A549 (cell line): ENCODE data around the gene CWC15. TPM values are rescaled to one million over a fixed set of nuclear protein-coding genes. Genes with fewer than 3 reads are reported as not detected.

Experiments
- ATAC-seq, 2 experiments: fragments of 200-7000 bp in 1 of 2; fragments of >200 bp in 1 of 2; cut with Nextera tagmentation in 1 of 2; cut with Tn5 transposase in 1 of 2; 3 replicates each; pipeline versions ENCODE4 v1.8.0 to v1.9.1; 2018 to 2020; ENCODE audit warnings: mild to moderate bottlenecking in 1 of 2, moderate library complexity in 1 of 2
- CTCF ChIA-PET: fragments of 300-600 bp; sonication (Branson Sonifier 250); formaldehyde crosslinking; extraction: SDS; loops from one replicate; lab custom pipeline; 2021; ENCODE audit warnings: antibody characterized with exemption, inconsistent platforms; lab: Yijun Ruan, JAX
- POLR2A ChIA-PET: fragments of 350-600 bp; formaldehyde crosslinking; extraction: SDS; loops from one replicate; lab custom pipeline; 2021; ENCODE audit warnings: antibody characterized with exemption, inconsistent platforms; lab: Yijun Ruan, JAX
- DNase-seq, 2 experiments: peaks; one replicate each; pipeline versions ENCODE4 v3.0.0 to v3.0.0-alpha.2; 2011 to 2016; ENCODE audit warnings: low read depth in 1 of 2, low spot score in 1 of 2
- FAIRE-seq: peaks from 2 replicates; lab custom pipeline; 2011; peaks lifted over from hg19 to GRCh38; lab: Jason Lieb, UNC
- H3K27ac ChIP-seq, 2 experiments: fragments of >200 bp; sonication (Bioruptor Twin); formaldehyde crosslinking; 3 replicates each; pipeline ENCODE4 v1.5.1; 2016 to 2017
- H3K4me1 ChIP-seq: fragments of >200 bp; sonication (Bioruptor Twin); formaldehyde crosslinking; 3 replicates; pipeline ENCODE4 v1.6.1; 2016
- H3K4me2 ChIP-seq: fragments of >200 bp; sonication (Bioruptor Twin); formaldehyde crosslinking; 3 replicates; pipeline ENCODE4 v1.6.1; 2016
- H3K4me3 ChIP-seq: fragments of >200 bp; sonication (Bioruptor Twin); formaldehyde crosslinking; 3 replicates; pipeline ENCODE4 v1.5.1; 2016
- H3K9me3 ChIP-seq: fragments of >200 bp; sonication (Bioruptor Twin); formaldehyde crosslinking; 3 replicates; pipeline ENCODE4 v1.6.1; 2016
- CBX2 ChIP-seq: fragments of 200-600 bp; sonication (generic); IDR thresholded peaks from 2 replicates; pipeline ENCODE4 v1.6.1; 2016; ENCODE audit warnings: low read depth, mild to moderate bottlenecking, borderline replicate concordance
- CHD4 ChIP-seq: fragments of 200-600 bp; sonication (generic); IDR thresholded peaks from 2 replicates; pipeline ENCODE4 v1.6.1; 2016; ENCODE audit warnings: antibody characterized with exemption, mild to moderate bottlenecking, borderline replicate concordance
- ESRRA ChIP-seq: fragments of 150-350 bp; IDR thresholded peaks from 2 replicates; pipeline ENCODE4 v1.6.1; 2014; ENCODE audit warnings: mild to moderate bottlenecking, low read length, borderline replicate concordance
- FOSB ChIP-seq: fragments of 250-450 bp; sonication (Bioruptor Pico); IDR thresholded peaks from 2 replicates; pipeline ENCODE4 v1.5.0; 2020; ENCODE audit warnings: mild to moderate bottlenecking, moderate library complexity
- FOXS1 ChIP-seq: fragments of 250-450 bp; sonication (Bioruptor Pico); IDR thresholded peaks from 2 replicates; pipeline ENCODE4 v1.5.0; 2020; ENCODE audit warnings: mild to moderate bottlenecking, moderate library complexity
- GATA3 ChIP-seq: IDR thresholded peaks from 2 replicates; pipeline ENCODE4 v1.6.1; 2012; ENCODE audit warnings: borderline replicate concordance
- HDAC2 ChIP-seq: fragments of 200-600 bp; sonication (generic); IDR thresholded peaks from 2 replicates; pipeline ENCODE4 v1.6.1; 2016
- HEYL ChIP-seq: fragments of 250-450 bp; sonication (Bioruptor Pico); IDR thresholded peaks from 2 replicates; pipeline ENCODE4 v1.8.0; 2021; ENCODE audit warnings: mild to moderate bottlenecking, moderate library complexity
- HOXA7 ChIP-seq: fragments of 250-450 bp; sonication (Bioruptor Pico); IDR thresholded peaks from 2 replicates; pipeline ENCODE4 v1.5.0; 2020; ENCODE audit warnings: mild to moderate bottlenecking, moderate library complexity
- KDM5A ChIP-seq: fragments of 200-600 bp; sonication (generic); IDR thresholded peaks from 2 replicates; pipeline ENCODE4 v1.6.1; 2016; ENCODE audit warnings: antibody characterized with exemption, mild to moderate bottlenecking
- NFE2L2 ChIP-seq: fragments of 150-350 bp; conservative IDR thresholded peaks from 2 replicates; pipeline ENCODE4 v1.6.1; 2014; ENCODE audit warnings: low read length
- RARB ChIP-seq: fragments of 250-450 bp; sonication (Bioruptor Pico); IDR thresholded peaks from 2 replicates; pipeline ENCODE4 v1.8.0; 2021; ENCODE audit warnings: mild to moderate bottlenecking, moderate library complexity
- SMC3 ChIP-seq: fragments of >200 bp; sonication (Bioruptor Twin); formaldehyde crosslinking; IDR thresholded peaks from 3 replicates; pipeline ENCODE4 v1.6.1; 2018; ENCODE audit warnings: inconsistent platforms
- TFCP2L1 ChIP-seq: fragments of 250-450 bp; sonication (Bioruptor Pico); IDR thresholded peaks from 2 replicates; pipeline ENCODE4 v1.5.0; 2021; ENCODE audit warnings: mild to moderate bottlenecking
- TP53 ChIP-seq: fragments of 250-450 bp; sonication (Bioruptor Pico); IDR thresholded peaks from 2 replicates; pipeline ENCODE4 v1.5.0; 2021; ENCODE audit warnings: mild to moderate bottlenecking, moderate library complexity
- ZFP36 ChIP-seq: fragments of 450-650 bp; IDR thresholded peaks from 2 replicates; pipeline ENCODE4 v1.6.1; 2014; ENCODE audit warnings: borderline replicate concordance; ENCODE audit not compliant: partially characterized antibody
- ZNF302 ChIP-seq: fragments of 250-450 bp; sonication (Bioruptor Pico); IDR thresholded peaks from 2 replicates; pipeline ENCODE4 v1.9.0; 2021; ENCODE audit warnings: inconsistent platforms, mild to moderate bottlenecking, moderate library complexity
- ZSCAN20 ChIP-seq: fragments of 250-450 bp; sonication (Bioruptor Pico); IDR thresholded peaks from 2 replicates; pipeline ENCODE4 v1.8.0; 2022; ENCODE audit warnings: mild to moderate bottlenecking, moderate library complexity
- WGBS: methylation state at CpG from one replicate; pipeline ENCODE4 v1.1.6; 2017; ENCODE audit errors: missing lambda C conversion rate; 5-methylcytosine and 5-hydroxymethylcytosine counted together
- polyA plus RNA-seq, 4 experiments: library from polyadenylated mRNA; depleted of rRNA in 3 of 4; stranded (reverse); fragments of >200 nt; fragmentation: RNase III in 1 of 4; extraction: RNeasy Plus Mini Kit Qiagen cat#74134 plus additional on column Dnase treatment in 1 of 4; gene quantifications; 2 replicates in 3 of 4; 3 replicates in 1 of 4; pipeline ENCODE4 v1.2.3, GENCODE V29; 2011 to 2017
- TF ChIP-seq, protein P1 (sequence below): fragments of 150-350 bp; IDR thresholded peaks from 2 replicates; pipeline ENCODE4 v1.6.1; 2014; ENCODE audit warnings: low read depth, mild to moderate bottlenecking, low read length
- TF ChIP-seq, protein P2 (sequence below): fragments of 450-650 bp; IDR thresholded peaks from 2 replicates; pipeline ENCODE4 v1.6.1; 2014; ENCODE audit warnings: antibody characterized with exemption
- TF ChIP-seq, protein P3 (sequence below): fragments of >200 bp; sonication (Bioruptor Twin); formaldehyde crosslinking; IDR thresholded peaks from 2 replicates; pipeline ENCODE4 v1.6.1; 2016
- TF ChIP-seq, protein P4 (sequence below): IDR thresholded peaks from 2 replicates; pipeline ENCODE4 v1.6.1; 2012; ENCODE audit warnings: low read depth, borderline replicate concordance
- TF ChIP-seq, protein P5 (sequence below): IDR thresholded peaks from 2 replicates; pipeline ENCODE4 v1.6.1; 2012
- TF ChIP-seq, protein P6 (sequence below): IDR thresholded peaks from 2 replicates; pipeline ENCODE4 v1.6.1; 2012
- TF ChIP-seq, protein P7 (sequence below): fragments of >200 bp; sonication (Bioruptor Twin); formaldehyde crosslinking; IDR thresholded peaks from 3 replicates; pipeline ENCODE4 v1.5.1; 2016

The CWC15 gene
- polyA plus RNA-seq, 2 of the 4 experiments (the other 2 are of a cell fraction): 37.6 to 42.8 TPM

DNA sequence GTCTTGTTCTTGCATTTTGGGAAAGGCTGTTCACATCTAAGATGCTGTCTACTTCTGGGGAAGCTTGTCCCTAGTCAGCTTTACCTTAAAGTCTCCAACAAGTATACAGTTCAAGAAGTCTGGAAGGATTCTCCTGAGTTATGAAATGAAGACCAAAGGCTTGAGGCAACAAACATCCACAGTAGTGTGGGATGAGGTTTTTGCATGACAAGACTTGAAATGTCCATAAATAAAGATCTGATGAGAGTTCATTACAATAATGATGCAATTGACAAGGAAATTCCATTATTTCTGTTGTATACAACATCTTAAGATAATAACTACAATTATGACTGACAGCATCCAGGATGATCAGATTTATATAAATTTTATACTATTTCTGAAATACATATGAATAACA, 30.4 kb upstream of the CWC15 start:
- POLR2A ChIA-PET: no interaction called here

DNA sequence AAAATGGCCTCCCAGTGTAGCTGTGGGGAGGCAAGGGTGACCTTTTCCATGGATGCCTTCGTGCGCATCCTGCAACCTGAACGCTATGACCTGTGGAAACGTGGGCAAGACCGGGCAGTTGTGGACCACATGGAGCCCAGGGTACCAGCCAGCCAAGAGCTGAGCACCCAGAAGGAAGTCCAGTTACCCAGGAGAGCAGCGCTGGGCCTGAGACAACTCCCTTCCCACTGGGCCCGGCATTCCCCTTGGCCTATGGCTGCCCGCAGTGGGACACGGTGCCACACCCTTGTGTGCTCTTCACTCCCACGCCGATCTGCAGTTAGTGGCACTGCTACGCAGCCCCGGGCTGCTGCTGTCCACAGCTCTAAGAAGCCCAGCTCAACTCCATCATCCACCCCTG, 24.9 kb upstream of the CWC15 start:
- no peak for DNase-seq
- ChIA-PET CTCF (no interaction called here), POLR2A (no interaction called here)
- TF ChIP-seq HEYL (CRISPR knock-in tag): no peak
- TF ChIP-seq ZFP36: no peak
- TF ChIP-seq TFCP2L1: no peak
- no peak for TF ChIP-seq SMC3
- no peak for TF ChIP-seq CBX2
- TF ChIP-seq CHD4: no peak
- TF ChIP-seq, protein P1, sequence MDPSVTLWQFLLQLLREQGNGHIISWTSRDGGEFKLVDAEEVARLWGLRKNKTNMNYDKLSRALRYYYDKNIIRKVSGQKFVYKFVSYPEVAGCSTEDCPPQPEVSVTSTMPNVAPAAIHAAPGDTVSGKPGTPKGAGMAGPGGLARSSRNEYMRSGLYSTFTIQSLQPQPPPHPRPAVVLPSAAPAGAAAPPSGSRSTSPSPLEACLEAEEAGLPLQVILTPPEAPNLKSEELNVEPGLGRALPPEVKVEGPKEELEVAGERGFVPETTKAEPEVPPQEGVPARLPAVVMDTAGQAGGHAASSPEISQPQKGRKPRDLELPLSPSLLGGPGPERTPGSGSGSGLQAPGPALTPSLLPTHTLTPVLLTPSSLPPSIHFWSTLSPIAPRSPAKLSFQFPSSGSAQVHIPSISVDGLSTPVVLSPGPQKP: no peak
- TF ChIP-seq HDAC2: no peak
- no peak for TF ChIP-seq FOSB
- TF ChIP-seq HOXA7: no peak
- no peak for TF ChIP-seq ESRRA
- no peak for TF ChIP-seq RARB
- TF ChIP-seq TP53: no peak
- TF ChIP-seq NFE2L2: no peak
- TF ChIP-seq, protein P2, sequence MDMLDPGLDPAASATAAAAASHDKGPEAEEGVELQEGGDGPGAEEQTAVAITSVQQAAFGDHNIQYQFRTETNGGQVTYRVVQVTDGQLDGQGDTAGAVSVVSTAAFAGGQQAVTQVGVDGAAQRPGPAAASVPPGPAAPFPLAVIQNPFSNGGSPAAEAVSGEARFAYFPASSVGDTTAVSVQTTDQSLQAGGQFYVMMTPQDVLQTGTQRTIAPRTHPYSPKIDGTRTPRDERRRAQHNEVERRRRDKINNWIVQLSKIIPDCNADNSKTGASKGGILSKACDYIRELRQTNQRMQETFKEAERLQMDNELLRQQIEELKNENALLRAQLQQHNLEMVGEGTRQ: no peak
- no peak for TF ChIP-seq GATA3
- TF ChIP-seq, protein P3, sequence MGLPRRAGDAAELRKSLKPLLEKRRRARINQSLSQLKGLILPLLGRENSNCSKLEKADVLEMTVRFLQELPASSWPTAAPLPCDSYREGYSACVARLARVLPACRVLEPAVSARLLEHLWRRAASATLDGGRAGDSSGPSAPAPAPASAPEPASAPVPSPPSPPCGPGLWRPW: no peak
- no peak for TF ChIP-seq ZSCAN20 (CRISPR knock-in tag)
- TF ChIP-seq, protein P4, sequence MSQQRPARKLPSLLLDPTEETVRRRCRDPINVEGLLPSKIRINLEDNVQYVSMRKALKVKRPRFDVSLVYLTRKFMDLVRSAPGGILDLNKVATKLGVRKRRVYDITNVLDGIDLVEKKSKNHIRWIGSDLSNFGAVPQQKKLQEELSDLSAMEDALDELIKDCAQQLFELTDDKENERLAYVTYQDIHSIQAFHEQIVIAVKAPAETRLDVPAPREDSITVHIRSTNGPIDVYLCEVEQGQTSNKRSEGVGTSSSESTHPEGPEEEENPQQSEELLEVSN: no peak
- TF ChIP-seq, protein P5, sequence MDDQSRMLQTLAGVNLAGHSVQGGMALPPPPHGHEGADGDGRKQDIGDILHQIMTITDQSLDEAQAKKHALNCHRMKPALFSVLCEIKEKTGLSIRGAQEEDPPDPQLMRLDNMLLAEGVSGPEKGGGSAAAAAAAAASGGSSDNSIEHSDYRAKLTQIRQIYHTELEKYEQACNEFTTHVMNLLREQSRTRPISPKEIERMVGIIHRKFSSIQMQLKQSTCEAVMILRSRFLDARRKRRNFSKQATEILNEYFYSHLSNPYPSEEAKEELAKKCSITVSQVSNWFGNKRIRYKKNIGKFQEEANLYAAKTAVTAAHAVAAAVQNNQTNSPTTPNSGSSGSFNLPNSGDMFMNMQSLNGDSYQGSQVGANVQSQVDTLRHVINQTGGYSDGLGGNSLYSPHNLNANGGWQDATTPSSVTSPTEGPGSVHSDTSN: no peak
- Histone ChIP-seq H3K4me1 (no peaks in the 10 kb centered on the region), H3K4me2 (no peak overlapping the region), H3K9me3 (no peaks in the 10 kb centered on the region), H3K4me3 (no peak overlapping the region), H3K27ac (no peak overlapping the region)
- FAIRE-seq: no peak
- ATAC-seq: no peak
- WGBS: 78% methylated on average over 7 of the region's 13 CpGs

More for the DNA sequence above, 30.4 kb upstream of the CWC15 start:
- DNase-seq: no peak
- Histone ChIP-seq H3K4me2 (no peak overlapping the region), H3K4me3 (no peak overlapping the region), H3K9me3 (no peaks in the 10 kb centered on the region), H3K27ac (no peak overlapping the region), H3K4me1 (no peaks in the 10 kb centered on the region)
- CTCF ChIA-PET: no interaction called here
- no peak for FAIRE-seq
- TF ChIP-seq, protein P6, sequence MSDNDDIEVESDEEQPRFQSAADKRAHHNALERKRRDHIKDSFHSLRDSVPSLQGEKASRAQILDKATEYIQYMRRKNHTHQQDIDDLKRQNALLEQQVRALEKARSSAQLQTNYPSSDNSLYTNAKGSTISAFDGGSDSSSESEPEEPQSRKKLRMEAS: no peak
- TF ChIP-seq, protein P5: no peak
- TF ChIP-seq FOXS1: no peak
- no peak for TF ChIP-seq ZNF302 (CRISPR knock-in tag)
- no peak for TF ChIP-seq HEYL (CRISPR knock-in tag)
- TF ChIP-seq, protein P7, sequence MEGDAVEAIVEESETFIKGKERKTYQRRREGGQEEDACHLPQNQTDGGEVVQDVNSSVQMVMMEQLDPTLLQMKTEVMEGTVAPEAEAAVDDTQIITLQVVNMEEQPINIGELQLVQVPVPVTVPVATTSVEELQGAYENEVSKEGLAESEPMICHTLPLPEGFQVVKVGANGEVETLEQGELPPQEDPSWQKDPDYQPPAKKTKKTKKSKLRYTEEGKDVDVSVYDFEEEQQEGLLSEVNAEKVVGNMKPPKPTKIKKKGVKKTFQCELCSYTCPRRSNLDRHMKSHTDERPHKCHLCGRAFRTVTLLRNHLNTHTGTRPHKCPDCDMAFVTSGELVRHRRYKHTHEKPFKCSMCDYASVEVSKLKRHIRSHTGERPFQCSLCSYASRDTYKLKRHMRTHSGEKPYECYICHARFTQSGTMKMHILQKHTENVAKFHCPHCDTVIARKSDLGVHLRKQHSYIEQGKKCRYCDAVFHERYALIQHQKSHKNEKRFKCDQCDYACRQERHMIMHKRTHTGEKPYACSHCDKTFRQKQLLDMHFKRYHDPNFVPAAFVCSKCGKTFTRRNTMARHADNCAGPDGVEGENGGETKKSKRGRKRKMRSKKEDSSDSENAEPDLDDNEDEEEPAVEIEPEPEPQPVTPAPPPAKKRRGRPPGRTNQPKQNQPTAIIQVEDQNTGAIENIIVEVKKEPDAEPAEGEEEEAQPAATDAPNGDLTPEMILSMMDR: no peak
- no peak for TF ChIP-seq RARB
- no peak for TF ChIP-seq ZSCAN20 (CRISPR knock-in tag)
- no peak for TF ChIP-seq KDM5A
- TF ChIP-seq HOXA7: no peak
- TF ChIP-seq, all 56 proteins: peak for 0
- no peak for ATAC-seq
